Activated CD4-positive, alpha-beta T cell treated with anti-CD3 and anti-CD28 coated beads, Interleukin-2, amount 50 U/mL, for 24 hours (primary cell): ENCODE results near the gene FGD2.

Experiments
- DNase-seq, 2 donors: peaks; one replicate each; pipeline ENCODE4 v3.0.0-alpha.2; 2020; ENCODE audit warnings: low read depth in 1 of 2, low spot score in 1 of 2

FGD2 gene, protein sequence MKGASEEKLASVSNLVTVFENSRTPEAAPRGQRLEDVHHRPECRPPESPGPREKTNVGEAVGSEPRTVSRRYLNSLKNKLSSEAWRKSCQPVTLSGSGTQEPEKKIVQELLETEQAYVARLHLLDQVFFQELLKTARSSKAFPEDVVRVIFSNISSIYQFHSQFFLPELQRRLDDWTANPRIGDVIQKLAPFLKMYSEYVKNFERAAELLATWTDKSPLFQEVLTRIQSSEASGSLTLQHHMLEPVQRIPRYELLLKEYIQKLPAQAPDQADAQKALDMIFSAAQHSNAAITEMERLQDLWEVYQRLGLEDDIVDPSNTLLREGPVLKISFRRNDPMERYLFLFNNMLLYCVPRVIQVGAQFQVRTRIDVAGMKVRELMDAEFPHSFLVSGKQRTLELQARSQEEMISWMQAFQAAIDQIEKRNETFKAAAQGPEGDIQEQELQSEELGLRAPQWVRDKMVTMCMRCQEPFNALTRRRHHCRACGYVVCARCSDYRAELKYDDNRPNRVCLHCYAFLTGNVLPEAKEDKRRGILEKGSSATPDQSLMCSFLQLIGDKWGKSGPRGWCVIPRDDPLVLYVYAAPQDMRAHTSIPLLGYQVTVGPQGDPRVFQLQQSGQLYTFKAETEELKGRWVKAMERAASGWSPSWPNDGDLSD

DNA sequence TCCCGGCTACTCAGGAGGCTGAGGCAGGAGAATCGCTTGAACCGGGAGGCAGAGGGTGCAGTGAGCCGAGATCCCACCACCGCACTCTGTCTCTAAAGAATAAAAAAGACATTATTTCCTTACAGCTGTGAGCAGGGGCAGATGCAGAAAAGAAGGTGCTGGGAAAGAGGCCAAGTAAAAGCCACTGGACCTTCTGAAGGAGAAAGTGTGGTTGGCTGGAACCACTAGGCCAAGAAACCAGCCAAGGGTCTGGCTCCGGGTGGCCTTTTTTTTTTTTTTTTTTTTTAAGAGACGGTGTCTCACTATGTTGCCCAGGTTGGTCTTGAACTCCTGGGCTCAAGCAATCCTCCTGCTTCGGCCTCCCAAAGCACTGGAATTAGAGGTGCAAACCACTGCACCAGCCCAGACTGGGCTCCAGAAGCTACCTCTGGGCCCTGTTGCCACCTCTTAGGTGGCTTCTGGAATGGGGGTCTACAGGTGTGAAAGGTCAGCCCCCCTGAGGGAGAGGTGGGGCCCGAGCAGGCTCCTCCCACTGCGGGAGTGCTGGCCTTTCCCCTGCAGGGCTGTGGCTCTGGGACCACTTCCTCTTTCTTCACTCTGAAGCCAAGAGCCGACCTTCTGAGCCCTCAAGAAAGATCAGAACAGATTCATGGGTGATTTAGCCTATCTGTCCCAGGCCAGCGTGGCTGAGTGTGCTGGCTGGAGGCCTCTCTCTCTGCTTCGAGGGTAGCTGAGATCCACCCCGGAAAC is at the start of gene FGD2:
TSS of gene FGD2 (plus strand) at position 595 of the 750 bp plus-strand sequence. CDS start 163 bp downstream, outside the sequence.
- no peak for DNase-seq

DNA sequence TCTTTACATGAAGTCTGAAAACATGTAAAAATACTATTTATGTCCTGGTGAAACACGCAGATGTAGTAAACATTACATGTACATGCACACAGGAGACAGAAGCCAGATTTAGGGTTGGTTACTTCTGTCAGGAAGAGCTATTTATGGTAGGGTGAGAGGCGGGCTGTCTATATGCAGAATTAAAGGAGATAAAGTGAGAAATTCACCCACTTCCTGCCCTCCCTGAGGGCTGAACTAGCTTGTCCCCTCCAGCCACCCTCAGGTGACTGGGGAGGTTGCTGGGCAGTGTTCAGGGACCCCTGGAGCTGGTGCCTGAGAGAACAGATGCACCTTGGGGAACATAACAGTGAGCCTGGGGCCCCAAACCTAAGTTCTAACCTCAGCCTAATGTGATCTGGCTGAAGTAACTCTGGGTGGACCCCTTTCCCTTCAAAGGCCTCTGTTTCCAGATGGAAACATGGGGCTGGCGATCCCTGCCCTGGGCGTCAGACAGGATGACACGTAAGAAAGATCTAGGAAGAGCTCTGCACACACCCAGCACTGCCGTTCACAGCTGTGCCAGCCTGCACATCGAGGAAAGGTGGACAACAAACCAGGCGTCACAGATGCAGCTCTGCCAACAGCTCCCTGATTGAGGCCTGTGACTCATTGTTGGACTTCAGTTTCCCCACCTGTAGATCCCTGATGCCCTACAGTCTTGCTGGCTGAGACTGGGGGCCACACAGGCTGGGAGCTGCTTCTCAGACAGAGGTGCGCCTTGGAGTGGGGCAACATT is 49.6 kb upstream of the FGD2 start:
- DNase-seq: no peak

DNA sequence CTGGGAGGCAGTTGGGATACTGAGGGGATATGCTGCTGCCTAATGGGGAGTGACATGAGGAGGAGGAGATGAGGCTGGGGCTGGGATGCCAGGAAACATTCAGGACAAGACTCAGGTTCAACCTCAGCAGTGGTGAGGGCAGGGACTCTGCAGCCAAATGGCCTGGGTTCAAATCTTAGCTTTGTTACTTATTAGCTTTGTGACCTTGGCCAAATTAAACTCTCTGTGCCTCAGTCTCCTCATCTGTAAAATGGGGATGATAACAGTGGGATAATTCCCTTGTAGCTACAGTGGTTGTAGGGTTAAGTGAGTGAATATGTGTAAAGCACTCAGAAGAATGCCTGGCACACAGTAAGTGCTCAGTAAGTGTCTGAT is 49.0 kb upstream of the FGD2 start:
- DNase-seq: no peak

DNA sequence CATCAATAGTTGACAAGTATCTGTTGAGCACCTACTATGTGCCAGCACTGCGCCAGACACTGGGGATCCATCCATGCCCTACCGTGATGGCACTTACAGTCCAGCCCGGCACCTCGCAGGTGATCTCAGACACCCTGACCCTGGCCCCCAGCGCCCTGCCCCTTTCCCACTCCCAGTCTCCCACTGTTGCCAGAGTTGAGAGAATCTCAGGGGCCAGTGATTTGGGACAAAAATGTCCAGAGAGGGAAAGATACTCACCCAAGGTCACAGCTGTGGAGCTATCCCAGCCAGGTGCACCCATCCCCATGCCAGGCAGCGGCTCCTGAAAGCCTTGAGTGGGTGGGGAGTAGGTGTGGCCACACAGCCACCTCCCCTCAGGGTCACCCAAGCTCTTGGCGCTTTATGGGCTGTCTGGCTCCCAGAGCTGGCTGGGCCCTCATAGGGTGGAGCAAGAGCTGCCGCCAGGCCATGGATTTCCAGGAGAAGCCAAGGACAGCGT is 47.6 kb upstream of the FGD2 start:
- DNase-seq: no peak

DNA sequence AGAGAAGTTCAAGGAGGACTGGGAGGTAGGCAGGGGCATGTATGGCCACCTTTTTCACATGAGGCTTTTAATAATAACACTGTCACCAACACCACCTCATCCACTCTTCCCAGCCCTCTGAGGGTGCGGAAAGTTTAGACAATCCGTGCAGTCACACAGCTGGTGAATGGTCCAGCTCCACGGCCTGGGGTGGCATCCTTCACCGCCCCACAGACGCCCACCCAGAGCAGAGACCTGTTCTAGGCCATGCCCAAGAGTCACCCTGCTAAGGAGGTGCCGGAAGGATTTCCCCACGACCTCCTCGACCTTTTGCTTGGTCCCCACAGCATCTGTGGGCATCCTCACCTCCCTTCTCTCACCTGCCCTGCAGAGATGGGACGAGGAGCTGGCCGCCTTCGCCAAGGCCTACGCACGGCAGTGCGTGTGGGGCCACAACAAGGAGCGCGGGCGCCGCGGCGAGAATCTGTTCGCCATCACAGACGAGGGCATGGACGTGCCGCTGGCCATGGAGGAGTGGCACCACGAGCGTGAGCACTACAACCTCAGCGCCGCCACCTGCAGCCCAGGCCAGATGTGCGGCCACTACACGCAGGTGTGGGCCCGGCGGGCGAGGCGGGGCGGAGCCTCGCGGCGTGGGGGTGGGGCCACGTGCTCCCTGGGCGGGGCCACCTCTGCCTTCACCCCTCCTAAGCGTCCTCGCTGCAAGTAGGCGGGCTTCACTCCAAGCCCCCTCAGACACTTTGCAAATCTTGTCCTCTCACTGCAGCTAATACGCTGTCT is 46.5 kb upstream of the FGD2 start:
- DNase-seq: no peak

DNA sequence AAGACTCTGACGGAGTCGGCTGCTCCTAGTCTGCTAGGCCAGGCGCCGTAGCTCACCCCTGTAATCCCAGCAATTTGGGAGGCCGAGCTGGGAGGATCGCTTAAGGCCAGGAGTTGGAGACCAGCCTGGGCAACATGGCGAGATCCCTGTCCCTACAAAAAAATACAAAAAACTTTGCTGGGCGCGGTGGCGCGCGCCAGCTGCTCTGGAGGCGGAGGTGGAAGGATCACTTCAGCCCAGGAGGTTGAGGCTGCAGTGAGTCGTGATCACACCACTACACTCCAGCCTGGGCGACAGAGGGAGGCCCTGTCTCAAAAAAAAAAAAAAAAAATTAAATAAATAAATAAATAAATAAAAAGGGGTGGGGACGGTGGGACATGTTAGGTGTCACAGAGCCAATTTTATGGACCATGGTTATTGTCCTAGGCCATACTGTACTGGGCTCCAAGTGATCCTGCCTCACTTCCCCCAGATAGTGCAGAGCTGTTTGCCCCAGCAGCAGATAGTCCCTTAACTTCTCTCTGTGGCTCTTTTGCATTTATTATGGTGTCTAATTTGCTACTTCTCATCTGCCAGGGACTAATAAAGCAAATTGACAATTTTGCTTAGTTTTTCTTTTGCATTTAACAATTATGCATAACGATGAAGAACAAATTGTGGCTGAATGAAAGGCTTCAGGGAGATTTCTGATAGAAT is 45.8 kb upstream of the FGD2 start:
- DNase-seq: no peak

DNA sequence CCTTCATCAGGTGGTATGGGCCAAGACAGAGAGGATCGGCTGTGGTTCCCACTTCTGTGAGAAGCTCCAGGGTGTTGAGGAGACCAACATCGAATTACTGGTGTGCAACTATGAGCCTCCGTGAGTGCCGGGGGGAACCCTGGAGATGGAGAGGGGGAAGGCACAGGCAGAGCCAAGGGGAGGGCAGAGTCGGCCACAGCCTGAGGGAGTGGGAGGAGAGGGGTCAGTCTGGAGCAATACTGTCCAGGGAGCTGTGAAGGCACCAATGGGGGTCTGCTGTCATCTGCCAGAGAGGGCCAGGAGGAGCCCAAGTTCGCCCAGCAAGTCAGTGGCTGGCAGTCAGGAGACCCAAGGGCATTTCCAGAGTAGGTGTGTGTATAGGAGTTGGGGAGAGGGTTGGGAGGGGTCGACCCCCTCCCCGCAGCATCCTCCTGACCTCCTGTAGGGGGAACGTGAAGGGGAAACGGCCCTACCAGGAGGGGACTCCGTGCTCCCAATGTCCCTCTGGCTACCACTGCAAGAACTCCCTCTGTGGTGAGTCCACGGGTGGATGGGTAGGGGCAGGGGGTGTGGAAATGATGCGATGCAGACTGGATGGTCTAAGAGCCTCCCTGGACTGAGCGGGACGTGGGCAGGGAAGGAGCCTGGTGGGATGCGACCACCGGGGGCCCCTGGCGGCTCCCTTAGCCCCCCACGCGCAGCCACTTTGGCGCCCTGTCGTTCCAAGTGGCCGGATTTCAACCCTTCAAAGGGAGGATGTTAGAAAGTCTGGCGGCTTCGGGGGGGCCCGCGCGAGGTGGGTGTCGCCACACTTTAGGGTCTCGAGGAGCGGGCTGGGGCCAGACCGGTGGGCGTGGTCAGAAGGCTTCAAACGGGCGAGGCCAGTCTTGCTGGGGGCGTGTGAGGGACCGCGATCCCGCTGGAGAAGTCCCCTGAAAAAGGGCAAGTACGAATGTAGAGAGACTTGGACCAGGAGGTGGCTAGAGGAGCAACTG is 43.7 kb upstream of the FGD2 start:
- no peak for DNase-seq

DNA sequence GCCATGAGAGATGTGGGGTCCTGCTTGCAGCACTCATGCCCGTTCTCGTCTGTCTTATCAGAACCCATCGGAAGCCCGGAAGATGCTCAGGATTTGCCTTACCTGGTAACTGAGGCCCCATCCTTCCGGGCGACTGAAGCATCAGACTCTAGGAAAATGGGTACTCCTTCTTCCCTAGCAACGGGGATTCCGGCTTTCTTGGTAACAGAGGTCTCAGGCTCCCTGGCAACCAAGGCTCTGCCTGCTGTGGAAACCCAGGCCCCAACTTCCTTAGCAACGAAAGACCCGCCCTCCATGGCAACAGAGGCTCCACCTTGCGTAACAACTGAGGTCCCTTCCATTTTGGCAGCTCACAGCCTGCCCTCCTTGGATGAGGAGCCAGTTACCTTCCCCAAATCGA is 42.6 kb upstream of the FGD2 start:
- peak; percentile 46 to 63 for DNase-seq

DNA sequence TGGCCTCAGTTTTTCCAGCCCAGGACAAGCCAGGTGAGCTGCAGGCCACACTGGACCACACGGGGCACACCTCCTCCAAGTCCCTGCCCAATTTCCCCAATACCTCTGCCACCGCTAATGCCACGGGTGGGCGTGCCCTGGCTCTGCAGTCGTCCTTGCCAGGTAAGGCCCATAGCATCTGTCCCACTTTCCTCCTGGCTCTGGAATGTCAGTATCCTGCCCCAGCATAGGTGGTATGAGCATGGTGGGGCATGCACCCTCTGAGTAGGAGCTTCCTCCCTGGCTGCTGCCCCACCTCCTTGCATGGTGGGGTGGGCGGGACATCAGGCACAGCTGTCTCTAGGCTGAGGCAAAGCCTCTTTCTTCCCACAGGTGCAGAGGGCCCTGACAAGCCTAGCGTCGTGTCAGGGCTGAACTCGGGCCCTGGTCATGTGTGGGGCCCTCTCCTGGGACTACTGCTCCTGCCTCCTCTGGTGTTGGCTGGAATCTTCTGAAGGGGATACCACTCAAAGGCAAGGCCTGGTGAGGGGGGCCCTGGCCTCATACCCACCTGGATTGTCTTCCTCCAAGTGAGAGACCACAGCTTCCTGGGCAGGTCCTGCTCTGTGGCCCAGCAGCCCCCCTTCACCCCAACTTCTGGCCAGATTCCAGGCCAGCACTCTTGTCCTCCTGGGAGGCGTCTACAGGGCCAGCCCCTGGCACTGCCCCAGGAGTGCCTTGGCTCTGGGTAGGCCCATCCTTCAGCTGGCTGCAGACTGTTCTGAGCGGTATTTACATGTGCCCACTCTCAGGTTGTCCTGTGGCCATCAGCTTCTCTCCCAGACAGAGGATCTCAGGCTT is 41.8 kb upstream of the FGD2 start:
- DNase-seq: no peak

DNA sequence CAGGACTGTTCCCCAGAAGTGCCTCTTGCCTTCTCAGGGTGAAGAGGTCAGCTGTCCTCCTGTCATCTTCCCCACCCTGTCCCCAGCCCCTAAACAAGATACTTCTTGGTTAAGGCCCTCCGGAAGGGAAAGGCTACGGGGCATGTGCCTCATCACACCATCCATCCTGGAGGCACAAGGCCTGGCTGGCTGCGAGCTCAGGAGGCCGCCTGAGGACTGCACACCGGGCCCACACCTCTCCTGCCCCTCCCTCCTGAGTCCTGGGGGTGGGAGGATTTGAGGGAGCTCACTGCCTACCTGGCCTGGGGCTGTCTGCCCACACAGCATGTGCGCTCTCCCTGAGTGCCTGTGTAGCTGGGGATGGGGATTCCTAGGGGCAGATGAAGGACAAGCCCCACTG is 41.1 kb upstream of the FGD2 start:
- no peak for DNase-seq

DNA sequence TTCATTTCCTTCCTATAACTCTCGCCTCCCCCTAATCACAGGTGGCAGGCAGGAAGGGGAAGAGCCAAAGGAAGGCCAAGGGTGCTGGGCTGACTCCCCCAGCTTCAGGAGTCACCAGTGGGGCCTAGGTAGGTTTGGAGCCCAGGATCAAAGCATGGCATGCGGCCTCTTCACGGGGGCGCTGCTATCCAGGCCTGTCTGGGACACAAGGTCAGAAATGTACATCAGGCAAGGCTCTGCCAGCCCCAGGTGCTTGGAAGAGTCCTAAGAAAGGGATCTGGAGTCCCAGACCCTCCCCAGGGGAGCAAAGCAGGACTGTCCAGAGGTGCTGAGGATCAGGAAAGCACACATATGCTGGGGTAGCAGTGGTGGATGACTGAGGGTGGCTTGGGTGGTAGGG is 40.5 kb upstream of the FGD2 start:
- DNase-seq: no peak

DNA sequence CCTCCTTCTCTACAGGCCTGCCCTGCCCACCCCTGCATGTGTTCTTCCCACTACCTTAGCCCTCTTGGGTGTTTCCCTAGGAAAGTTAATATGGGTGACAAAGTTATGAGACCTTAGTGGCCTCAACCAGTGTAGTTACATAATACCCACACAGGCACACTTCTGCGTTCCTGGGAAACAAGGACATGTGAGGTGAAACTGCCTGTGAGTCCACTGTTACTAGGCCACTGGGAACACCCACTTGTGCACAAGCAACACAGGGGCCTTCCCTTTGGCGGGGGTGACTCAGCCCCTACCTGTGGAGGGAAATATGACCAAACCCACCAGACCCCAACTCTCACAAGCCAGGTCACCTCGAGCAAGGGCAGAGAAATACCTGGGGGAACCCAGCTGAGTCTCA is 38.2 kb upstream of the FGD2 start:
- DNase-seq: no peak

DNA sequence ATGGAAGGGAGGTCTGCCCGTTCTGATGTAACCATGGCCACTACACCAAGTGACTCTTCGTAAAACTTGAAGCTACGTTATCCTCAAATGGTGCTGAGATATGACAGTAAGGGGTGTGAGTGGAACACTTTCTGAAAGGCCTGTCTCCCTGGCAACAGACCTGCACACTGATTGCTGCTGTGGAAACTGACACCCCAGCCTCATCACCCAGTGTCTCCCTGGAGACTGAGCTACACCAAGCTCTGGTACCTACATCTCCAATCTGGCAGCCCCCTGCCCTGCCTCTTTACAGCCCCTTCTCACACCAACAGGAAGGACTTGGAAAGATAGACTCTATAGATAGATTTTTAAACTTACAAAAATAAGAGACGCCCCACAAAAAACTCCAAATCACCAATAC is 37.7 kb upstream of the FGD2 start:
- no peak for DNase-seq

DNA sequence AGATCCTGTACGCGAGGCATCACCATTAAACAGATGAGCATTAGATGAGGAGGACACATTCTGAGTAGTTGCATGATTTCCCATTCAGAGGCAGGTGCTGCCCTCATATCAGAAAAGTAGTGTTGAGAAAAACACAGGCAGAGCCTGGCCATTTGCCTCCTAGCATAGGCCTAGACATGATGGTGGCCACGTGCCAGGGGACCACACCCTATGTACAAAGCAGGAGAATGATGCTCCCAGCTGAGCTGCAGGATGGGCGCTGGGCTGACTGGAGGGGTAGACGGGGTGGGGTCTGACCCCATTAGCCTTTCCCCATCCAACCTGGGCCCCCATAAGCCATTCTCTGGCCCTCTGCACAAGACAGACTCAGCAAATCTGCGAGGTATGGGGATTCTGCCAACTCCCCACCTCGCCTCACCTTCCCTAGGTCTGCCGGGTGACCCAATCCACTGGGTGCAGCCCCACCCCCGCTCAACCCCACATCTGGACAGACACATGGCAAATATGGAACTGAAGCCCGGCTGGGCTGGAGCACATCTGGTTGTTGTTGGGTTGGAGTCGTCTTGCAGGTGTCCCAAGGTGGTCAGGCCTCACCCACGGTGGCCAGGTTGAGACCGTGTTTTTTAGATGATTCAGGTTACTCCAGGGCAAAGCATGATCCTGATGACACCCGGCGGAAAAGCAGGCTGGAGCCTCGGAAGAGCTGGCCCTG is 37.0 kb upstream of the FGD2 start:
- no peak for DNase-seq

DNA sequence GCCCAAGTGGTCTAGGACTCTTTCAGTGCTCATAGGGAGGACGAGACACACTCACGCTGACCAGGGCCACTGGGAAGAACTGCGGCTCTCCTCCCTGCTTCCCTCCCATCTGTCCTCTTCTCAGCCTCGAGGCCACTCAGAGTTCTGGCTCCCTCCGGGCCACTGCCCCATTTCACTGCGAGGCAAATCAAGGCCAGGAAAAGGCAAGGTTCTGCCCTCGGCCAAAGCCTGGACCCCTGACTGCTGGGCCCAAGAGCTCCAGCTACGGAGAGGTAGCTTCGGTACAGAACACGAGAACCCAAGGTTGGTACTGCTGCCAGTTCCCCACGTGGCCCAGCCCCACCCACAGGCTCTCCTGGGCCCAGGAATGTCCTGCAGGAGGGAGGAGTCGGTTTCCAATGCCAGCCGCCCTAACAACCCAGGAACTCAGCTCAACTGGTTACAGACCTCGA is 36.2 kb upstream of the FGD2 start:
- no peak for DNase-seq

DNA sequence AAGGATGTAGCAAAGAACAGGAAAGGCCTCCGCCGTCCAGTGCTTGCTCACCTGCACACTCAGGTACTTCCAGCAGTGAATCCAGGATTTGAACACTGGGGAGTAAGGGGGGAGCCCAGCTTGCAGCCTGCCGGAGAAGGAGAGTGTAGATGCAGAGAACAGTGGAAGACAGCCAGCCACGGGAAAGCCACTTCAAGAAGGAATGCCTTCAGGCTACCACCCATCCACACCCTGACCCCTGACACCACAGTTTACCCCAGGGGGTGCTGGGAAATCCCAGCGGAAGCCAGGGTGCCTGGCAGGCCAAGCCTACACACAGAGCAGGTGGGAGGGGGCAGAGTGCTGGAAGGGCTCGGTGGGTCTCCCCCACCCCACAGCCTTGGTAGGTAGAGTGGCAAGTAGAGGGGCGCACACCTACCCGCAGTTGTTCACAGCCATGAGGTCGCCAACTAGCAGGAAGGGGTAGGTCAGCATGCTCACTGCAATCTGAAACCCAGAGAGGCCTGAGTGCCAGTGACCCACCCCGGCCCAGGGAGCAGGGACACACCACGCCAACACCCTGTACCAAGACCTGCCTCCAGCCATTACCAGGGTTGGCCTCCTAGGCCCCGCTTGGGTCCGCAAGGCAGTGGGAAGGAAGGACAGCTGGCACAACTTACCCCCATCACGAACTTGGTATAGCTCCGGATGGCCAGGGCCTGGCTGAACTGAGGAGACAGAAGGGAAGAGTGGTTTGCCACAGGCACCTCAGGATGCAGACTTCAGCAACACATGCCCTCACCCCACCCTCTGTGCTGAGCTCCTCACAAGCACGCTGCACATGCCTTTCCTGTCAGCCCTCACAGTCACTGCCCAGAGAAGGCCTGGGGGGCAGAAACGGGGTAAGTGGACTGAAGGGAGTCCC is 35.2 kb upstream of the FGD2 start:
- no peak for DNase-seq
